ENCODE results near the gene SLC9A5.

Gene SLC9A5

DNA sequence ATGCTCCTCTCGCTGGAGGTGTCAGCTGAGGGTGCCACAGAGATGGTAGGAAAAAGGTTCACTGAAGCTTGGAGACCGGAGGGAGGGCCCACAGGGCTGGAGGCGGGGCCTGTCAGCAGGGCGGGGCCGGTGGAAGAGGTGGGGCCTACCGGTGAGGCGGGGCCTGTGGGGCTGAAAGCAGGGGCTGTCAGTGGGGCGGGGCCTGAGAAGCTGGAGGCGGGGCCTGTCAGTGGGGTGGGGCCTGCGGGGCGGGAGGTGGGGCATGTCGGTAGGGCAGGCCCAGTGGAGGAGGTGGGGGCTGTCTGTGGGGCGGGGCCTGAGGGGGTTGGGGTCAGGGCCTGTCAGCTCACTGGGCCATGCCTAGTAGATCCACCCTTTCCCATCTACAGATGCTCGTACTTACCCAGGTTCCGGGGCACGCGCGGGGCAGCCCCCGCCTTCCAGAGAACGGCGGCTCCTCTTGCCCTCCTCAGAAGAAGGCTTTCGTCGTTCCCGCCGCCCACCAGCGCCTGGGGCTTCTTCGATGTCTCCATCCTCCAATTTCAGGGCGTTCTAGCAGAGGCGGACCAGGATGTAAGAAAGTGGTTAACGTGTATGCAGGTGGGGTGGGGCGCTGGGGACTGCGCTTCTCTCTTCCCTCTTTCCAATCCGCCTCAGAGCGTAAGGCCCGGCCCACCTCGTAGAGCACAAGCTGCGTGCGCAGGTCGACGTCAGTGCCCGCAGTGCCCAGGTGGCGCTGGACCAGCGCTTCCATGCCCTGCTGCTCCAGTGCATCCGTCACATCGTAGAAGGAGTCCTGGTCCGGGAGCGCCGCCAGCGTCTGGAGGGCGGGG is 12.0 kb upstream of the SLC9A5 start:
- no peak for DNase-seq (ENCODE audit: extremely low read depth, low read depth)
- no peak overlapping the region for H3K4me3 ChIP-seq (replicated peaks; ENCODE audit: low read depth, low read length)
- TF ChIP-seq, protein P1, sequence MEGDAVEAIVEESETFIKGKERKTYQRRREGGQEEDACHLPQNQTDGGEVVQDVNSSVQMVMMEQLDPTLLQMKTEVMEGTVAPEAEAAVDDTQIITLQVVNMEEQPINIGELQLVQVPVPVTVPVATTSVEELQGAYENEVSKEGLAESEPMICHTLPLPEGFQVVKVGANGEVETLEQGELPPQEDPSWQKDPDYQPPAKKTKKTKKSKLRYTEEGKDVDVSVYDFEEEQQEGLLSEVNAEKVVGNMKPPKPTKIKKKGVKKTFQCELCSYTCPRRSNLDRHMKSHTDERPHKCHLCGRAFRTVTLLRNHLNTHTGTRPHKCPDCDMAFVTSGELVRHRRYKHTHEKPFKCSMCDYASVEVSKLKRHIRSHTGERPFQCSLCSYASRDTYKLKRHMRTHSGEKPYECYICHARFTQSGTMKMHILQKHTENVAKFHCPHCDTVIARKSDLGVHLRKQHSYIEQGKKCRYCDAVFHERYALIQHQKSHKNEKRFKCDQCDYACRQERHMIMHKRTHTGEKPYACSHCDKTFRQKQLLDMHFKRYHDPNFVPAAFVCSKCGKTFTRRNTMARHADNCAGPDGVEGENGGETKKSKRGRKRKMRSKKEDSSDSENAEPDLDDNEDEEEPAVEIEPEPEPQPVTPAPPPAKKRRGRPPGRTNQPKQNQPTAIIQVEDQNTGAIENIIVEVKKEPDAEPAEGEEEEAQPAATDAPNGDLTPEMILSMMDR (IDR thresholded peaks at IDR 0.05; ENCODE audit: low read depth, low read length, missing control alignments) = no peak

DNA sequence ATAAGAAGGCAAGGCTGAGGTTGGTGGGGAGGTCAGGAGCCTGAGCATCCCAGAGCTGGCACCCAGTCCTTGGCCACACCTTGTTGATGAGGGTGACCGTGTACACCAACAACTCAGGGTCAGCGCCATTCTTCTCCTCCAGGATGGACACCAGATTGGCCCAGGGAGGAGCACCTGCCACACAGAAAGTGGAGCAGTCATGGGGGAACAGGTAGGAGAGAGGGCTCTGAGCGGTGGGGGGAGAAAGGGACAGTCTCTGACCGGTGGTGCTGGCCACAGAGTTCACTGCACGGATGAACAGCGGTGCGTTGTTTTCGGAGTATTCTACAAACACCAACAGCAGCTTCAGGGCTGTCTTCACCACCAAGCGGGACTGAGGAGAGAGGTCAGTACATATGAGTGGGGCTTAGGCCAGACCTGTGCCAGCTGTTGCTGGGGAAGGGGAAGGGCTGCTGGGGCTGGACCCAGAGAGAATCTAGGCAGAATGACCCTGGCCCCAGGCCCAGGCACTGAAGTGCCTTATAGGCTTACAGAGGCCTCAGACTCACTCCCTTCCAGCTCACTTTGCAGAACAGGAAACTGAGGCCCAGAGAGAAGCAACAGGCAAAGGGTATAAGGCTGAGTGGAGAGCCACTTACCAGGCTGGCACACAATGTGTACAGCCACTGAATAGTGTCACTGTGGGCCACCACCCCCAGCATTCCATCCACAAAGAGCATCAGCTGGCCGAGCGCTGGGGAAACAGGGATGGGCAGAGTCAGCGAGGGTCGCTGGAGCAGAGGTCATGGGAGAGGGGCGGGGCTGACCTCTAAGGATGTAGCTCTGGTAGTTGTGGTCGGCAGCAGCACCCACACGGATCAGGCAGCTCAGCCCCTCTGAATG is 11.1 kb upstream of the SLC9A5 start:
- no peak for DNase-seq (ENCODE audit: extremely low read depth, low read depth)
- TF ChIP-seq, protein P1 (IDR thresholded peaks at IDR 0.05; ENCODE audit: low read depth, low read length, missing control alignments) = no peak
- no peak overlapping the region for H3K4me3 ChIP-seq (replicated peaks; ENCODE audit: low read depth, low read length)

DNA sequence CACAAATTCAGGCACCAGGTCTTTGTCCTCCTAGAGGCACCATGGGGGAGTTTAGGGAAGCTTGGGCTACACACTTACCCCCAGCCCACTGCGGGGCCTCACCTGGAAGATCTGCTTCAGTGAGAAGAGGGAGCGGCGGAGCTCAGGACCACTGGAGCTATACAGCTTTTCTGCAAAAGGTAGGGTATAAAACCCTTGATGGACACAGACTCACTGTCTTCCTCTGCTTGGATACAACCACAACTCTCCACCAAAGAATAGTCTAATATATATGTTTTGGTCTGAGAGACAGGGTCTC is 10.6 kb upstream of the SLC9A5 start:
- no peak for DNase-seq (ENCODE audit: extremely low read depth, low read depth)
- TF ChIP-seq, protein P1 (IDR thresholded peaks at IDR 0.05; ENCODE audit: low read depth, low read length, missing control alignments) = no peak
- no peak overlapping the region for H3K4me3 ChIP-seq (replicated peaks; ENCODE audit: low read depth, low read length)

DNA sequence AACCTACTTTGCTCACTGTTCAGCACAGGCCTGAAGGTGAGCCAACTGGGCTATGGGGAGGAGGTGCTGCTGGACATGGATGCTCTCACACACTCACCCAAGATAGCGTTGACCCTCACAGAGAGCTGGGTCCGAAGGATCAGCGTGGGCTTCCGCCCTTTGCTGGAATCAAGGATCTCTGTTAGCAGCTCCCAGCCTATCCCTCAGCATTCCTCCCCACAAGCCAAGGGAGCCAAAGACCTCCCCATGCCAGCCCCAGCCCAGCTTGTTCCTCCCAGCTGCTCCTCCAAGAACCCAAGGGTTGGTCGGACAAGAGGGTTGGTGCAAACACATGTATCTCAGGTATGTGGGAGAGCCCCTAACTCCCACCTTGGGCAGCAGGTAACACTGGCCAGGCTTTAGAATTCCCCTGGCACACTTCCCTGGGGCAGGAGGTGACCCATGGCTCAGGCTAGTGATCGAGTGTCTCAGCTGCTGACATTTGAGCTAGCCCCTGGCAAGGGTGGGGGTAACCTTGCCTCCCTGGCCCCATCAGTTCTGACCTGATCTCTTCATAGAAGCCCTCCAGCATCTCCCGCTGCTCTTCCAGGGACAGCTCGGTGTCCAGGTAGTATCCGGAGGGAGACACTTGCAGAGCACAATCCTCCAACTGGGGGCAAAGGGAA is 9.8 kb upstream of the SLC9A5 start:
- TF ChIP-seq, protein P1 (IDR thresholded peaks at IDR 0.05; ENCODE audit: low read depth, low read length, missing control alignments) = no peak
- H3K4me3 ChIP-seq (replicated peaks; ENCODE audit: low read depth, low read length) = no peak overlapping the region
- no peak for DNase-seq (ENCODE audit: extremely low read depth, low read depth)

DNA sequence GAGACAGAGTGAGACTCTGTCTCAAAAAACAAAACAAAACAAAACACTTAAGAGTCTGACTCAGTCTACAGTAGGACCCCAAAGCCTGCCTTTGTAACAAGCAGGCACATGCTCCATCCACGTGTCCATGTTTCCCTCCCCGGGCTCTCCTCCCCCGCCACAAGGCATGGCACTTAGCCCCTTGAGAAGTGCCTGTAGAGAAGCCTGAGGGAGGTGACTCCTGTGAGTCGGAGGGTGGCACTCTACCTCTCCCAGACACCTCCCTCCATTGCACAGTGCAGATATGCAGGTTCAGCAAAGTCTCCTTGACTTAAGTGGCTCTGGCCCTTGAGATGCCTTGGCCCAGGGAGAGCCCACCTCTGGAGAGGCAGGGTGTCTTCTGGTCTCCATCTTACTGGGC is 8.3 kb upstream of the SLC9A5 start:
- DNase-seq (ENCODE audit: extremely low read depth, low read depth) = no peak
- TF ChIP-seq, protein P1 (IDR thresholded peaks at IDR 0.05; ENCODE audit: low read depth, low read length, missing control alignments) = no peak
- H3K4me3 ChIP-seq (replicated peaks; ENCODE audit: low read depth, low read length) = no peak overlapping the region

DNA sequence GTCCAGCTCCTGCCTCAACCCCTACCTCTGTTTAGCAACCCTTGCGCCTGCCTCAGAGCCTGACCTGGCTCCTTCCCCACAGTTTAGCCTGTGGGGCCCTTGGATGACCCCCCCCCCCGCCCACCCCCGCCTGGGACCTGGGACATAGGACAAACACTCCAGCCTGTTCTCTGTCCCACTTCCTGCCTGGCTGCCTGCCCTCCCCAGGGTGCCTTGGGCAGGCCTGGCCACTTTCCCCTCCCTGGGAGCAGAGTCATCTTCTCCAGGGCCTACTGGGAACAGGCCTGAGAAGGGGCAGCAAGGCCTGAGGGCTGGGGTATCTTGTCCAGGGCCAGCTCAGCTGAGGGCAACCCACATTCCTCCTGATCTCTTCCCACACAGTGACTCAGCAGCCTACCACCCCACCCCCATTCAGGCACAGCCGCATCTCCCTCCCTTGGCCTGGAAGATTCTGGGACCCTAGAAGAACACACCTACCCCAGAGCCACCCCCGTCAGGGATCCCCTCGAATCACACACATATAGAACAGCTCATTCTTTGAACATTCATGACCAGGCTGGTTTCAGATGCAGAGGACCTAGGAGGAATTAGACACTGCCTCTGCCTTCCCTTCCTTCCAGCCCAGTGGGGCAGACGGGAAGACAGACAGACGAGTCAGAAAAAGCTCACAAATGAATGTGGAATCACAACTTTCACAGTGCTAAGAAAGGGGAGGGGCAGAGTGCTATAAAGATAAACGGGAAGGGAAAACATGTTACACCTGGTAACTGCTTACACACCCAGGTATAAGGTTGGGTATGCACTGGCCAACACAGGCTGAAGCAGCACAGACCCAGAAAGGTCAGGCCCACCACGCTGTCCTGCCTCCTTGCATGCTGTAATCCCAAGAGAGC is 7.5 kb upstream of the SLC9A5 start:
- TF ChIP-seq, protein P1 (IDR thresholded peaks at IDR 0.05; ENCODE audit: low read depth, low read length, missing control alignments) = no peak
- H3K4me3 ChIP-seq (replicated peaks; ENCODE audit: low read depth, low read length) = no peak overlapping the region
- peak; percentile 36 for DNase-seq (ENCODE audit: extremely low read depth, low read depth)

Data from HFF-Myc (cell line).